ENCODE measurements around the gene ODAD4. TPM values are rescaled to one million over a fixed set of nuclear protein-coding genes. Genes with fewer than 3 reads are reported as not detected.
A peak's percentile ranks its signal among the peaks of the same experiment; 100 is the strongest.

Gene ODAD4
- total RNA-seq, 2 donors from 2014 or later = 1.1 to 2.2 TPM

GRCh38 chr17:41942626-41943373 is 12.4 kb downstream of the ODAD4 start:
- no peak for TF ChIP-seq CTCF (IDR thresholded peaks at IDR 0.05)
- Histone ChIP-seq H3K9me3 (no peaks in the 10 kb centered on the region), H3K4me1 (ENCODE audit: control insufficient read depth in 1 of 2, low read depth in 2 of 2) (no peaks in the 10 kb centered on the region), H3K27ac (no peak overlapping the region), H3K4me3 (no peak overlapping the region), H3K27me3 (replicated peaks; ENCODE audit: insufficient read depth) (no peaks in the 10 kb centered on the region), H3K36me3 (no peaks in the 10 kb centered on the region)
- DNase-seq (ENCODE audit: low spot score) (no peak), ATAC-seq (ENCODE audit: insufficient number of reproducible peaks, low FRiP score, low read depth) (no peak)

- H3K4me1 ChIP-seq (ENCODE audit: control insufficient read depth in 1 of 2, low read depth in 2 of 2) = no peaks in the 10 kb centered on the region
- no peak for ATAC-seq (ENCODE audit: insufficient number of reproducible peaks, low FRiP score, low read depth)
- no peaks in the 10 kb centered on the region for H3K9me3 ChIP-seq
Measured at GRCh38 chr17:41943492-41943891, 13.1 kb downstream of the ODAD4 start.

GRCh38 chr17:41944943-41945342 is 14.5 kb downstream of the ODAD4 start:
- Histone ChIP-seq H3K4me1 (ENCODE audit: control insufficient read depth in 1 of 2, low read depth in 2 of 2) (no peaks in the 10 kb centered on the region), H3K4me3 (no peak overlapping the region), H3K36me3 (no peaks in the 10 kb centered on the region), H3K27ac (no peak overlapping the region), H3K9me3 (no peaks in the 10 kb centered on the region), H3K27me3 (replicated peaks; ENCODE audit: insufficient read depth) (no peaks in the 10 kb centered on the region)
- ATAC-seq (ENCODE audit: insufficient number of reproducible peaks, low FRiP score, low read depth) (no peak), DNase-seq (ENCODE audit: low spot score) (no peak)
- no peak for TF ChIP-seq CTCF (IDR thresholded peaks at IDR 0.05)

More at GRCh38 chr17:41943492-41943891, 13.1 kb downstream of the ODAD4 start:
- Histone ChIP-seq H3K36me3 (no peaks in the 10 kb centered on the region), H3K4me3 (no peak overlapping the region), H3K27ac (no peak overlapping the region), H3K27me3 (replicated peaks; ENCODE audit: insufficient read depth) (no peaks in the 10 kb centered on the region)
- TF ChIP-seq CTCF (IDR thresholded peaks at IDR 0.05) = no peak
- DNase-seq (ENCODE audit: low spot score) = no peak

- Histone ChIP-seq H3K4me3 (no peak overlapping the region), H3K4me1 (ENCODE audit: control insufficient read depth in 1 of 2, low read depth in 2 of 2) (no peaks in the 10 kb centered on the region), H3K27ac (no peak overlapping the region), H3K9me3 (no peaks in the 10 kb centered on the region), H3K27me3 (replicated peaks; ENCODE audit: insufficient read depth) (no peaks in the 10 kb centered on the region), H3K36me3 (no peaks in the 10 kb centered on the region)
- TF ChIP-seq CTCF (IDR thresholded peaks at IDR 0.05) = no peak
- DNase-seq (ENCODE audit: low spot score) (no peak), ATAC-seq (ENCODE audit: insufficient number of reproducible peaks, low FRiP score, low read depth) (no peak)
Measured at GRCh38 chr17:41948762-41949460, 18.5 kb downstream of the ODAD4 start.

- DNase-seq (ENCODE audit: low spot score) (no peak), ATAC-seq (ENCODE audit: insufficient number of reproducible peaks, low FRiP score, low read depth) (no peak)
- Histone ChIP-seq H3K4me3 (no peak overlapping the region), H3K27ac (no peak overlapping the region), H3K9me3 (no peaks in the 10 kb centered on the region), H3K4me1 (ENCODE audit: control insufficient read depth in 1 of 2, low read depth in 2 of 2) (no peaks in the 10 kb centered on the region), H3K36me3 (no peaks in the 10 kb centered on the region), H3K27me3 (replicated peaks; ENCODE audit: insufficient read depth) (no peaks in the 10 kb centered on the region)
- TF ChIP-seq CTCF (IDR thresholded peaks at IDR 0.05) = peak; percentile 9
Measured at GRCh38 chr17:41956522-41956921, 26.1 kb downstream of the ODAD4 start.

All from thoracic aorta (tissue), 2 donors.